GM19463 (cell line): Measurements from ENCODE around the gene TOP2B.

Experiments used
- ATAC-seq: cut with Tn5 transposase; IDR thresholded peaks from one replicate; pipeline ENCODE4 v1.9.1; 2021; ENCODE audit warnings: mild to moderate bottlenecking, moderate library complexity; ENCODE audit not compliant: unreplicated experiment

The TOP2B gene

DNA sequence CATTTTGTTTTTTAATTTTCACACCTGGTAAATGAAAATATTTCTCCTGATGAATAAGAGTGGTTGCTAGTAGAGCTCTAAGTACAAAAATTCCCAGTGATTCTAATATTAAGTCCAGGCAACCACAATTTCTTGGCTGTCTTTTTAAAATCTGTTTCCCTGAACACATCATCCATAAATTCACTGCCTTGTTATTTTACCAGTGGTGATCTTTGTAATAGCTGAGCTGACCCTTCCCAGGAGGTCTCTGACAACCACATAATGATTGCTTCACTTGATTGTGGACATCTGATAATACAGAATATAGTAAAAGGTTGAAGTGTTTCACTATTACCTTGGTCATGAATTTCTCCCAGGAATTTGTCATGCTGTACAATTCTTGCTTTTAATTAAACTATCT is 13.9 kb upstream of the TOP2B start:
- ATAC-seq, result no peak

DNA sequence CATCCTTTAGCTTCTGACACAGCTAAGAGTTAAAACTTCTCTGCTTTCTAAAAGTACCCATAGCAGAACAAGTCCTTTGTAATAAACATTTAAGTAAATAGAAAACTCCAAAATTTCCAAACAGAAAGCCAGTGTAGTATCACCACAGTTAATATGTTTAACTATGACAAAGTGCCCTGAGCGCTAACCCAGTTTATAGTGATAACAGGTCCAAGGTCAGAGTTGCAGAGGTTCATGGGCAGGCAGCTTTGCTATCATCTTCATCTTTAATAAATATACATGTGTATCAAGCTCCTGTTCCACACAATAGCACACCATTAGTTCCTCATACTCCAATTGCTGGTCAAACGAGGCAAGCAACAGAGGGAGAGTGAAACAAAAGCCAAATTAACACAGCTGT is 12.4 kb upstream of the TOP2B start:
- ATAC-seq, result no peak

DNA sequence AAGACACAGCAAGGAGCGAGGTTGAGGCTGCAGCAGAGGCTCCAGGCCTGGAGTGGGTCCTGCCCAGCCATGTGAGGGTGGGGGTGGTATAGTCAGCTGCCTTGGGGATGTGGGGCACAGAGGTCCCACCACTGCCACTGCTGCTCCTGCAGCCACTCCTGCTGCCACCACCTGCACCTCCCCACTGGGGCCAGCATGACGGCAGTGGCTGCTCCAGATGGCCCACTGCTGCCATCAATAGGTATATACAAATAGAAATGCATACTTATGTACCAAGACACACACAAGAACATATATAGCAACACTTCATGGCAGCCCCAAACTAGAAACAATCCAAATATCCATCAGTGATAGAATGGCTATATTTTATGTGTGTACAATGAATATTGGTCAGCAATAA is 10.0 kb upstream of the TOP2B start:
- no peak for ATAC-seq

GRCh38 chr3:25673738-25674298 is 9.1 kb upstream of the TOP2B start:
- ATAC-seq, result no peak

GRCh38 chr3:25665315-25666280 is 891 bp upstream of the TOP2B start:
- peak; percentile 16 for ATAC-seq

DNA sequence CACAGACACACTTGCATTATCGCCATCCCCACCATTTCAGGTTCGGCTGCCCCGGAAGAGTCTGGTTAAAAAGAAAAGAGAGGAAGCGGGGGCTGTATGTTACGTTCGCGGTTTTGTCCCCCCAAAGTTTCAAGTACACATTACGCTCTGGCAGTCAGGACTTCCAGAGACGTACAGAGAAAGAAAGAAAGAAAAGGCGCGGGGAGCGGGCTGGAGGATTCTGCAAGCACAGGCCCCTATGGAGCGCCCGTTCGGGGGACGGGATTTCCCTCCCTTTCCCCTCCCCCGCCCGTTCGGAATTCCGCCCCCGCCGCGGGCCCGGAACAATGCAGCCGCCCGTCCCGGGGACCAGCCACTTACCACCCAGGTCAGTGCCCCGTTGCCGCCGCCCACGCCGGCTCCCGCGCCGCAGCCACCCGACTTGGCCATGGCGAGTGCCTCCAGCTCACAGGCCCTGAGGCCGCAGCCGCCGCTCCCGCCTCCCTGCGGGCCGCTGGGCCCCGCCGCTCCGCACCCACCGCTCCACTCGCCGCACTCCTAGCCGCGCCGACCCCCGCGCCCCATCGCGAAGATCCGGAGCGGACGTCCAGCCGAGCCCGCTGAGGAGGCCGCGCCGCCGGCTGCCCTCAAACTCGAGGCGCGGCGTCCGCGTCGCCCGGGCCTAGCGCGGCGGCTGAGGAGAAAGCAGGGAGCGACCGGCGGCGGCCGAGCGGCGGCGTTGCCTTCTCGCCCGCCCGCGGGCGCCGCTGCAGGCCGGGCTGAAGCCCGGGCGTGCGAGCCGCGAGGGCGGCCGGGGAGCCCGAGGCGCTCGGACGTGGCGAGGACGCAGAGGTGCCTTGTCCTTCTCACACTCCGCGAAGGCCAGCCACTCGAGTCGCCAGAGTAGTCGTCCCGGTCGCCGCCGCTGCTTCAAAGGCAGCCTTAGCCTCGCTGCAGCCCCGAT is 567 bp downstream of the TOP2B start:
- ATAC-seq, result peak; percentile 31

DNA sequence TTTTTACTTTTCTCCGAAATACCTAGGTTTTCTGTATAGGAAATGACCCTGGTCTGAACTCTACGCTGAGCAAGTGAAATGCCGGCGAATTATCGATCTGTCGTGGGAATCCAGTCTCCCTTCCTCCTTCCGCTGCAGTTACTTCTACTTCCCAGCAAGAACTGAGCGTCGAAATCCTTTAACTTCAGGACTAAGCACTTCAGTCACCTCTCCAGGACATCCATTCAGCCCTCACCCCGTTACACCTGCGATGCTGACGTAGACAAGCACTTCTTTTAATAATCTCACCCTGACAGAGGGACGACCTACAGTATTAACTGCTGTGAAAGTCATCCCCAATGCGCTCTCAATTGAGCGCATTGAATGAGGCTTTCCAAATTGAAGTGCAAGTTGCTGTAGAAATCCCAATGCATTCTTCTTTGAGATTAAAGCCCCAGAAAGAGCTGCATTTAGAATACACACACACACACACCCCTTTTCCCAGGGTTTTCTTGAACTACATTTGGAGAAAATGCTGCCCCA is 1.3 kb downstream of the TOP2B start:
- ATAC-seq, result no peak

GRCh38 chr3:25662736-25663320 is 1.9 kb downstream of the TOP2B start:
- ATAC-seq, result no peak

GRCh38 chr3:25661694-25662437 is 2.8 kb downstream of the TOP2B start:
- ATAC-seq, result no peak

- ATAC-seq, result no peak
Observed at GRCh38 chr3:25658836-25659235, 5.9 kb downstream of the TOP2B start.

DNA sequence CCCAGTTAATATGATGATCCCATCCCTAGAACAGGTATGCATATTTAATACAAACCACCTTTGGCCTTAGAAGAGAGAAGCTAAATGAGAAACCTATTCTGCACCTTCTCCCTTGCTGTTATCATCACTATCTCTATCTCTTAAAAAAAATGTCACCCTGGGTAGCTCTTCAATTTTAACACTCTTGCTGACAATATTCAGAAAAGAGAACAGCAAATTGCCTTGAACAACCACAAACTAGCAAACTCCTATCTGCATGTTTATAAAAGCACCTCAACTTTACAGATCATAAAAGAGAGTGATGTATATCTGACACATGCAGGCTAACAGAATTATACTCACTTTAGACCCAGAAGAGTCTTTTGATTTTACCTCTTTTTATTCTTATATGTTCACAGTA is 7.4 kb downstream of the TOP2B start:
- ATAC-seq, result no peak

- ATAC-seq, result no peak
Observed at GRCh38 chr3:25655659-25656058, 9.0 kb downstream of the TOP2B start.

- ATAC-seq, result no peak
Observed at GRCh38 chr3:25654576-25654975, 10.1 kb downstream of the TOP2B start.

DNA sequence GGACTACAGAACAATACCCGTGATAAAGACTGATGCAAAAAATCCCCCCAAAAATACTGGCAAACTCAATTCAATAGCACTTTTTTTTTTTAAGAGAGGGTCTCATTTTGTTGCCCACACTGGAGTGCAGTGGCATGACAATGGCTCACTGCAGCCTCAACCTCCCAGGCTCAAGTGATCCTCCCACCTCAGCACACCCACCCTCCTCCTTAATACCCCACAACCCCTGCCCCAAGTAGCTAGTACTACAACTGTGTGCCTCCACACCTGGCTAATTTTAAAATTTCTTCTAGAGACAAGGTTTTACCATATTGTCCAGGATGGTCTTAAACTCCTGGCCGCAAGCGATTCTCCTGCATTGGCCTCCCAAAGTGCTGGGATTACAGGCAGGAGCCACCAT is 11.4 kb downstream of the TOP2B start:
- no peak for ATAC-seq

GRCh38 chr3:25652921-25653320 is 11.8 kb downstream of the TOP2B start:
- no peak for ATAC-seq

DNA sequence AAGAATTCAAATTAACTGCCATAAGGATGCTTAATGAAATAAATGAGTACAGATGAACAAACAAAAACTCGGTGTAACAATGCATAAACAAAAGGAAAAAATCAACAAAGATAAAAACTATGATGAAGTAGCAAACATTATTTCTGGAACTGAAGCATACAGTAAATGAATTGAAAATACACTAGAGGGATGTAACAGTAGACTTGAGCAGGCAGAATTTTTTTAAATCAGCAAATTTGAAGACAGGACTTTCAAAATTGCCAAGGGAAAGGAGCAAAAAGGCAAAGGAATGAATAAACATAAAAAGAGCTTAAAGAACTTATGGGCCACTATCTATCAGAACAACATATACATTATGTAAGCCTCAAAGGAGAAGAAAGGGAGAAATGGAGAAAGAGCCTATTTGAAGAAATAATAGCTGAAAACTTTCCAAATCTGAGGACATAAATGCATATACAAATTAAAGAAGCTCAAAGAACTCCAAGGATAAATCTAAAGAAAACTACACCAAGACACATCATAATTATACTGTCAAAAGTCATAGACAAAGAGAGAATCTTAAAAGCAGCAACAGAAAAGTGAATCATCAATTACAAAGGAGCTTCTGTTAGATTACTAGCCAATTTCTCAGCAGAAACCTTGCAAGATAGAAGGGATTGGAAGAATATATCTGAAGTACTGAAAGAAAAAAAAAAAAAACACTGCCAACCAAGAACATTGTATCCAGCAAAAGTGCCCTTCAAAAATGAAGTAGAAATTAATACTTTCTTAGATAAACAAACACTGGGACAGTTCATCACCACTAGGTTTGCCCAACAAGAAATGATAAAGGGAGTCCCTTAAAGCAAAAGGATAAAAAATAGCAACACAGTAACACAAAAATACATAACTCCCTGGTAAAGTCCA is 15.5 kb downstream of the TOP2B start:
- no peak for ATAC-seq

- peak; percentile 96 for ATAC-seq
Observed at GRCh38 chr3:25648107-25648535, 16.6 kb downstream of the TOP2B start.

DNA sequence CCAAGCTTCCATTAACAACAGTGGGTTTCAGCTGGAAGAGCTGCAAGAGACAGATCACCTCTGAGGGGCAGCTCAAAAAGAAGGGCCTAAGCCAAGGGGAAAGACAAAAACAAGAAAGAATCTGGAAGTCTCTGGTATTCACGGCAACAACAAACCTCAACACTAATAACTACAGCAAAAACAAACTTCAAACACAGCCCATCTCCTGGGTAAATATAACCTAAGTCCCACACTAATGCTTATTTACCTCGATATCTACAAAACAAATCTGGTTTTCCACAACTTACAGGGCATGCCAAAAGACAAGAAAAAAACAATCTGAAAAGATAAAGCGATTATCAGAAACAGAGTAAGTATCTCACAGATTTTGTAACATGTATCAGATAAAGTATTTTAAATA is 29.7 kb downstream of the TOP2B start:
- no peak for ATAC-seq

DNA sequence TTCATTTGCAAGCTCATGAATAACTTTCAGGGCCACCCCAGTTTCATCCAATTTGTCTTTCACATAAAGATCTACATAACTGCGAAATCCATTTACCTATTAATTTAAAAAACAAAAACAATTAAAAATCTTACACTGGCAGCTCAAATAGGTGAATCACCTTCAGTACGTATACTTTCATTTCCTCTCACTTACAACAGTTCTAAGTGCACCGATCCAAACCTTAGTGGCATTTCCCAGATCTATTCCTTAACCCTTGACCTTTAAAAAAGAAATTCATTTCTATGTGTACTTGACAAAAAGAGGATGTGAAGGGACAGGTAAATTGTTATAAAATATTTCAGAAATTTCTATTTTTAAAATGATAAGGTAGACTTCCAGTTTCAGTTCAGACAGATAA is 30.8 kb downstream of the TOP2B start:
- ATAC-seq, result no peak
